Sciatic nerve (tissue), 2 donors: ENCODE results near the gene PCTP. TPM values are rescaled to one million over a fixed set of nuclear protein-coding genes. Genes with fewer than 3 reads are reported as not detected.

Experiments
- ATAC-seq: fragments of 200-7000 bp; cut with Tn5 transposase; one replicate; pipeline ENCODE4 v1.9.1; 2020; ENCODE audit warnings: mild to moderate bottlenecking, moderate library complexity
- DNase-seq: peaks from one replicate; pipeline ENCODE4 v3.0.0-alpha.2; 2020; ENCODE audit warnings: low spot score
- intact Hi-C: fragments of 100-400 bp; cut with DNase I; formaldehyde crosslinking; loops from one replicate; pipeline ENCODE4 v1.14.2; 2022
- total RNA-seq: library from RNA; stranded (reverse); fragmentation: NEBNext Ultra II Directional; extraction: Animal tissue kit (Norgen Biotek cat#: 25700); gene quantifications from one replicate; pipeline ENCODE4 v1.2.1, GENCODE V29; 2021
- donor health status: DM: no; HTN: no; CAD: no.
- donor health status: DM: no; HTN: no; CAD: no.

PCTP gene
- total RNA-seq, 1 donor from 2014 or later, result 20.3 TPM

GRCh38 chr17:55746466-55746865, 4.4 kb upstream of the PCTP start:
- DNase-seq (no peak), ATAC-seq (no peak)
- intact Hi-C loops, result no loop called here

- DNase-seq (no peak), ATAC-seq (no peak)
- intact Hi-C loops, result no loop called here
Measured at GRCh38 chr17:55747209-55747608, 3.6 kb upstream of the PCTP start.

- ATAC-seq, result no peak
- no peak for DNase-seq
- intact Hi-C loops, result no loop called here
Measured at GRCh38 chr17:55748841-55749240, 2.0 kb upstream of the PCTP start.

GRCh38 chr17:55749985-55750384, 866 bp upstream of the PCTP start:
- ATAC-seq (no peak), DNase-seq (no peak)
- intact Hi-C loops, result no loop called here

GRCh38 chr17:55751720-55752250, 934 bp downstream of the PCTP start:
- ATAC-seq (no peak), DNase-seq (no peak)
- intact Hi-C loops, result no loop called here

GRCh38 chr17:55756689-55757088, 5.8 kb downstream of the PCTP start:
- intact Hi-C loops, result no loop called here
- ATAC-seq (no peak), DNase-seq (no peak)

- ATAC-seq (no peak), DNase-seq (no peak)
- intact Hi-C loops, result no loop called here
Measured at GRCh38 chr17:55757659-55758058, 6.8 kb downstream of the PCTP start.

- ATAC-seq (no peak), DNase-seq (no peak)
- intact Hi-C loops, result no loop called here
Measured at GRCh38 chr17:55758171-55758570, 7.3 kb downstream of the PCTP start.

GRCh38 chr17:55760643-55761355, 9.9 kb downstream of the PCTP start:
- ATAC-seq, result peak; percentile 89
- intact Hi-C loops, result no loop called here
- no peak for DNase-seq

- ATAC-seq (no peak), DNase-seq (no peak)
- intact Hi-C loops, result no loop called here
Measured at GRCh38 chr17:55762086-55762858, 11.4 kb downstream of the PCTP start.

- DNase-seq (no peak), ATAC-seq (peak; percentile 69)
- intact Hi-C loops, result no loop called here
Measured at GRCh38 chr17:55763856-55764255, 13.0 kb downstream of the PCTP start.

- intact Hi-C loops, result no loop called here
- ATAC-seq, result no peak
- DNase-seq, result no peak
Measured at GRCh38 chr17:55764610-55765009, 13.8 kb downstream of the PCTP start.

- ATAC-seq, result no peak
- intact Hi-C loops, result no loop called here
- DNase-seq, result no peak
Measured at GRCh38 chr17:55765472-55765871, 14.6 kb downstream of the PCTP start.

GRCh38 chr17:55768936-55769624, 18.2 kb downstream of the PCTP start:
- peak; percentile 41 for ATAC-seq
- intact Hi-C loops, result no loop called here
- no peak for DNase-seq

GRCh38 chr17:55769625-55770000, 18.8 kb downstream of the PCTP start:
- no peak for DNase-seq

GRCh38 chr17:55770196-55770870, 19.5 kb downstream of the PCTP start:
- intact Hi-C loops, result loop anchor here (5.0 kb wide), 1 partner anchor 238 kb away; no protein-coding TSS in a partner anchor
- peak; percentile 78 for ATAC-seq
- DNase-seq, result no peak

More at GRCh38 chr17:55769625-55770000, 18.8 kb downstream of the PCTP start:
- intact Hi-C loops, result no loop called here
- peak; percentile 76 for ATAC-seq

- ATAC-seq (no peak), DNase-seq (no peak)
- intact Hi-C loops, result loop anchor here (5.0 kb wide), 1 partner anchor 240 kb away; no protein-coding TSS in a partner anchor
Measured at GRCh38 chr17:55772086-55772485, 21.2 kb downstream of the PCTP start.

GRCh38 chr17:55773671-55774070, 22.8 kb downstream of the PCTP start:
- ATAC-seq (no peak), DNase-seq (no peak)
- intact Hi-C loops, result loop anchor here (5.0 kb wide), 1 partner anchor 241 kb away; no protein-coding TSS in a partner anchor

- intact Hi-C loops, result loop anchor here (5.0 kb wide), 1 partner anchor 243 kb away; no protein-coding TSS in a partner anchor
- DNase-seq, result no peak
- peak; percentile 53 for ATAC-seq
Measured at GRCh38 chr17:55774846-55775271, 24.0 kb downstream of the PCTP start.
